NCI-H446 (cell line): ENCODE data around the gene CDKN1B.

ENCODE experiments used
- DNase-seq, 2 experiments: peaks; one replicate each; lab custom pipeline; 2025; lab: John Stamatoyannopoulos, UW

Gene CDKN1B

DNA sequence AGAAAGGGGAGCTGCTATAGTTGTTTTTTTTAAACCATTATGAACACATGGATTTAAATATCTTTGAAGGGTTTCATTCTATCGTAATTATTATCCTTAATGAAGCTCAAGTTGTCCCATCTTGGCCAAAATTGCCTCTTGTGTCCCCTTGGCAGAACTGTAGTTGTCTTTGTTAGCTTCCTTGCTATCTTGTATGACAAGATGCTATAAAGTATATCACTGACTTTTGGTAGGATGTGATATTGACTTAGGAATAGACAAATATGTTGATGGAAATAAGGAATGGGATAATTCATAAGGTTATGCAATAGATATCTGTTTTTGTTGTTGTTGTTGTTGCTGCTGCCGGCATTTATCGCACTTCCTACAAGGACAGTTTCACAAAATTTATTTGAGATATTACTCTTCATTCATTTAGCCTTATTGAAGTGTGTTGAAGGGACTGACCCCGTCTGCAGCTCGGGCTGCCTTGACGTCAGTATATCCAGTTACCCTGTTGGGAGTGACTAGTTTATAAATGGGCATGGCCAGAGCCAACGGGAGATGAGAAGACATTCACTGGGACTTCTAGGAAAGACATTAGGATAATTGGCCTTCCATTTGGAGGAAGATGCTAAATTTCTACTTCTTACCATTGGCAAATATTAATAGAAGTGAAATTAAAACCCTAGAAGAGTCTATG is 42.2 kb downstream of the CDKN1B start:
- no peak for DNase-seq

DNA sequence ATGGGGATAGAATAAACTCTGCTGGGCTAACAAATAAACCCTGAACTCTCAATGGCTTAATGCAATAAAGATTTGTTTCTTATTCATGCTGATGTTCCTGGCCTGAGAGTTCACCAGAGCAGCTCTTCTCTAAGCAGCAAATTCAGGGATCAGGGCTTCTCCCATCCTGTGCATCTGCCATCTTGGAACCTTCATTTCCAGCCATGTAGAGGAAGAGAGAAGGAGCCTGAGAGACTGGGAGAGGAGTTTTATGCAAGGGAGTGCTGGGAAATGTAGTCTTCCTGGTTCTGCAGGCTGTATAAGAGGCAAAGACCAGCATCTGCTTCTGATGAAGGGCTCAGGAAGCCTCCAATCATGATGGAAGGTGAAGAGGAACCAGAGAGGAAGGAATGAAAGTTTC is 47.7 kb downstream of the CDKN1B start:
- DNase-seq, result no peak

DNA sequence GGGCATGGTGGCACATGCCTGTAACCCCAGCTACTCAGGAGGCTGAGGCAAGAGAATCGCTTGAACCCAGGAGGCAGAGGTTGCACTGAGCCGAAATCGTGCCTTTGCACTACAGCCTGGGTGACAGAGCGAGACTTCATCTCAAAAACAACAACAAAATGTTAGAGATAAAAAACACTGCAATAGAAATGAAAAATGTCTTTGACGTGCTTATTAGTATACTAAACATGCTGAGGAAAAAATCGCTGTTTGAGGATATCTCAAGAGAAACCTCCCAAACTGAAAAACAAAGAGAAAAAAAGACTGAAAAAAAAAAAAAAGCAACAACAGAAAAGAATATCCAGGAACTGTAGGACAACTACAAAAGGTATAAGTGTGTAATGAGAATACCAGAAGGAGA is 53.1 kb downstream of the CDKN1B start:
- no peak for DNase-seq
